ENCODE data around the gene SH3BP2.
"Not testable (repeated sequence)": the region's sequence is repeated elsewhere in the genome, so short reads cannot be mapped to it uniquely, and the experiment has no call there.

Gene SH3BP2

DNA sequence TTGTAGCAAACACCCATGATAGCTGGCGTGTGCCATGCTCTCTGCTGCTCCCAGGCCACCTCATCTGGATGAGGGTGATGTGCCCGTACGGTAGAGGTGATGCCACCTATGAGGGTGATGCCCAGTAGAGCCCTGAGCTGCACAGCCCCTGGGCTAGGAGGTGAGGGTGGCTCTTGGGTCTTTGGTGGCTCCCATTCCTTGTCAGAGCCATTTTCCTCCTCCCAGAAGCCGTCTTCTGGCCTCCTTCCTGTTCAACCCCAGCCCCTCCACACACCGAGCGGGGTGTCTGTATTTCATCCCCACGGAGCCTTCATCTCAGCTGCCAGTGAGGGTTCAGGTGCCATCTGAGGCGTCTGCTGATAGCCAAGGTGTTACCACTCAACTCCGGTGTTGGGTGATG lies 24.8 kb upstream of the SH3BP2 start:
- Histone ChIP-seq H3K4me3 (no peak overlapping the region), H3K9ac (ENCODE audit: insufficient read length) (no peak overlapping the region), H3K36me3 (ENCODE audit: insufficient read depth, low read length) (no peaks in the 10 kb centered on the region), H3K9me3 (ENCODE audit: low read depth, low read length) (no peaks in the 10 kb centered on the region), H3K27ac (no peak overlapping the region)
- no peak for DNase-seq (ENCODE audit: low read depth, low spot score)
- TF ChIP-seq POLR2AphosphoS5 (IDR thresholded peaks at IDR 0.05; ENCODE audit: borderline replicate concordance, low read depth, low read length) = no peak
- no peak for TF ChIP-seq FOXP2 (optimal IDR thresholded peaks at IDR 0.05; ENCODE audit: control extremely low read depth, extremely low read length, insufficient read depth)
- no peak for TF ChIP-seq EZH2 (IDR thresholded peaks at IDR 0.05)

DNA sequence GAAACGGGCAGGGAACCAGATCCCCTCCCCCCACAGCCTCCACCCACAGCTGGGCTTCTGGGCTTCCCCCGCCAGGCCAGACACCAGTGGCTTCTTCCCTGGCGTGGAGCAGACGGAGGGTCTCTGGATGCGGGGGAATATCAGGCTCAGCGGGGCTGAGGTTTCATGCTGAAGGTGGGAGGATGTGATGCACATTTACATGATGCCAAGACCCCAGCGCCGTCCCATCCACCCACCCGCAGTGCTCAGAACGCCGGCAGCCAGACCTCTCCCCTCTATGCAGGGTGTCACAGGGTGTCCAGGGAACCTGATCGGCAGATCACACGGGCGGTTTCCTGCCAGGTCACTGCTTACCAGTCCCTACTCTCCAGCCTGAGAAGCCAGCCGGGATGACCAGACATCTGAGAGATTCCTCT lies 24.0 kb upstream of the SH3BP2 start:
- Histone ChIP-seq H3K27ac (no peak overlapping the region), H3K4me3 (no peak overlapping the region), H3K9me3 (ENCODE audit: low read depth, low read length) (no peaks in the 10 kb centered on the region), H3K9ac (ENCODE audit: insufficient read length) (no peak overlapping the region), H3K36me3 (ENCODE audit: insufficient read depth, low read length) (no peaks in the 10 kb centered on the region)
- DNase-seq (ENCODE audit: low read depth, low spot score) = no peak
- TF ChIP-seq EZH2 (IDR thresholded peaks at IDR 0.05) = no peak
- no peak for TF ChIP-seq FOXP2 (optimal IDR thresholded peaks at IDR 0.05; ENCODE audit: control extremely low read depth, extremely low read length, insufficient read depth)
- TF ChIP-seq POLR2AphosphoS5 (IDR thresholded peaks at IDR 0.05; ENCODE audit: borderline replicate concordance, low read depth, low read length) = no peak

DNA sequence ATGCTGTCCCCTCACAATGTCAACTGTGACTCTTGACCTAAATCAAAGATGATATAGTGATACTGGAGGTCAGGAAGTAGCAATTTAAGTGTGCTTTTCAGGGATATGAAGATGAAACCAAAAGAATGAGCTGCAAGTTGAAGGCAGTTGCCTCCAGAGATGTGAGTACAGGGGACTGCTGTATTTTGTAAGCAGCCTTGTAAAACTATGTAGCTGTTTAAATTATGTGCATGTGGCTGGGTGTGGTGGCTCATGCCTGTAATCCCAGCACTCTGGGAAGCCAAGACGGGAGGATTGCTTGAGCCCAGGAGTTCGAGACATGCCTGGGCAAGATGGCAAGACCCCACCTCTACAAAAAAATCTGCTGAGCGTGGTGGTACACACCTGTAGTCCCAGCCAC lies 21.6 kb upstream of the SH3BP2 start:
- Histone ChIP-seq H3K9me3 (ENCODE audit: low read depth, low read length) (no peaks in the 10 kb centered on the region), H3K36me3 (ENCODE audit: insufficient read depth, low read length) (no peaks in the 10 kb centered on the region), H3K4me3 (no peak overlapping the region), H3K27ac (peak overlapping the region; percentile 63; the same call in 1 of the 2 replicates), H3K9ac (ENCODE audit: insufficient read length) (no peak overlapping the region)
- DNase-seq (ENCODE audit: low read depth, low spot score) = no peak
- TF ChIP-seq POLR2AphosphoS5 (IDR thresholded peaks at IDR 0.05; ENCODE audit: borderline replicate concordance, low read depth, low read length) = no peak

DNA sequence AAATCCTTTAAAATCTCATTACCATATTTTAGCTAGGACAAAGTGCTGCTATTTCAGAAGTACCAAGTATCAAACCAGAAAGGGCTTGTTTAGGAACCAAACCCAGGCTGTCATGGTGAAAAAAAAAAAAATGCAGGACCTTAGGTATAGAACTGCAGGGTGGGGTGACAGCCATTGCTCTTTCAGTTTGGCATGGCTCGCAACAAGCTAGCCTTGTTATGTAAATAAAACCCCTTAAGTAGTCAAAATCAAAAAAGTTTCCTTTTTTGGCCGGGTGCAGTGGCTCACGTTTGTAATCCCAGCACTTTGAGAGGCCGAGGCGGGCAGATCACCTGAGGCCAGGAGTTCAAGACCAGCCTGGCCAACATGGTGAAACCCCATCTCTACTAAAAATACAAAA lies 12.2 kb upstream of the SH3BP2 start:
- not testable (repeated sequence) for H3K4me3 ChIP-seq; DNase-seq (ENCODE audit: low read depth, low spot score); H3K36me3 ChIP-seq (ENCODE audit: insufficient read depth, low read length); H3K27ac ChIP-seq; H3K9me3 ChIP-seq (ENCODE audit: low read depth, low read length); H3K9ac ChIP-seq (ENCODE audit: insufficient read length)

DNA sequence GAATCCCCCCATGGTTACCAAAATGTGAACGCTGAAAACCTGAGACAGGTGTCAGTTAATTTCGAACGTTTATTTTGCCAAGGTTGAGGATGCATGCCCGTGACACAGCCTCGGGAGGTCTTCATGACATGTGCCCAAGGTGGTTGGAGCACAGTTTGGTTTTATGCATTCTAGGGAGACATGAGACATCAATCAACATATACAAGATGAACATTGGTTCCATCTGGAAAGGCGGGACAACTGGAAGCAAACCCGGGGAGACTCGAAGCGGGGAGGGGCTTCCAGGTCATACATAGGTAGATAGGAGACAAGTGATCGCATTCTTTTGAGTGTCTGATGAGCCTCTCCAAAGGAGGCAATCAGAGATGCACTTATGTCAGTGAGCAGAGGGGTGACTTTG lies 11.0 kb upstream of the SH3BP2 start:
- no peak overlapping the region for H3K4me3 ChIP-seq
- no peaks in the 10 kb centered on the region for H3K36me3 ChIP-seq (ENCODE audit: insufficient read depth, low read length)
- TF ChIP-seq POLR2AphosphoS5 (IDR thresholded peaks at IDR 0.05; ENCODE audit: borderline replicate concordance, low read depth, low read length) = no peak
- no peak for TF ChIP-seq FOXP2 (optimal IDR thresholded peaks at IDR 0.05; ENCODE audit: control extremely low read depth, extremely low read length, insufficient read depth)
- no peak for TF ChIP-seq EZH2 (IDR thresholded peaks at IDR 0.05)
- H3K9ac ChIP-seq (ENCODE audit: insufficient read length) = no peak overlapping the region
- H3K9me3 ChIP-seq (ENCODE audit: low read depth, low read length) = no peaks in the 10 kb centered on the region
- DNase-seq (ENCODE audit: low read depth, low spot score) = no peak
- H3K27ac ChIP-seq = no peak overlapping the region

DNA sequence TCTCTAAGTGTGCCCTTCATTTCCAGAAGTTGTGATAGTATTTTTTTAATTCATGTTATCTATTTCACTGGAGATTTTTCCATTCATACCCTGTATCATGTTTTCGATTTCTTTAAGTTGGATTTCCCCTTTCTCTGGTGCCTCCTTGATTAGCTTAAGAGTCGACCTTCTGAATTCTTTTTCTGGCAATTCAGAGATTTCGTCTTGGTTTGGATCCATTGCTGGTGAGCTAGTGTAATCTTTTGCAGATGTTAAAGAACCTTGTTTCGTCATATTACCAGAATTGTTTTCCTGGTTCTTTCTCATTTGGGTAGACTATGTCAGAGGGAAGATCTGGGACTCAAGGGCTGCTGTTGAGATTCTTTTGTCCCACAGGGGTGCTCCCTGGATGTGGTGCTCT lies 9.1 kb upstream of the SH3BP2 start:
- H3K27ac ChIP-seq = no peak overlapping the region
- DNase-seq (ENCODE audit: low read depth, low spot score) = no peak
- H3K9ac ChIP-seq (ENCODE audit: insufficient read length) = no peak overlapping the region
- H3K36me3 ChIP-seq (ENCODE audit: insufficient read depth, low read length) = no peaks in the 10 kb centered on the region
- no peak overlapping the region for H3K4me3 ChIP-seq
- H3K9me3 ChIP-seq (ENCODE audit: low read depth, low read length) = no peaks in the 10 kb centered on the region
- TF ChIP-seq FOXP2 (optimal IDR thresholded peaks at IDR 0.05; ENCODE audit: control extremely low read depth, extremely low read length, insufficient read depth) (no peak), POLR2AphosphoS5 (IDR thresholded peaks at IDR 0.05; ENCODE audit: borderline replicate concordance, low read depth, low read length) (no peak), EZH2 (IDR thresholded peaks at IDR 0.05) (no peak)

DNA sequence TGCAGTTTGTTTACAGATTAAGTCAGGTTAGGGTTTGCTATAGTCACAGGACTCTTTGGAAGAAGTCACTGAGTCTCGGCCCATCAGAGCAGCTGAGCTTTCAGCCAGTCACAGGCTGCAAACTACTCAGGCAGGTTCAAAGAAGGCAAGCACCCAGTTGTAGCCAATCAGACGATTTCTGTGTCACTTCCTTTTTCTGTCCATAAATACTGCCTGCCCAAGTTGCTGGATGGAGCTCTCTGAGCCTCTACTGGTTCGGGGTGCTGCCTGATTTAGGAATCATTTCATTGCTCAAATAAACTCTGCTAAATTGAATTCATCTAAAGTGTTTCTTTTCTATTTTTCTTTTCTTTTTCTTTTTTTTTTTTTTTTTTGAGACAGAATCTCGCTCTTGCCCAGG lies 7.3 kb upstream of the SH3BP2 start:
- Histone ChIP-seq H3K27ac (no peak overlapping the region), H3K9ac (ENCODE audit: insufficient read length) (no peak overlapping the region), H3K9me3 (ENCODE audit: low read depth, low read length) (no peaks in the 10 kb centered on the region), H3K36me3 (ENCODE audit: insufficient read depth, low read length) (no peaks in the 10 kb centered on the region), H3K4me3 (no peak overlapping the region)
- no peak for DNase-seq (ENCODE audit: low read depth, low spot score)
- TF ChIP-seq FOXP2 (optimal IDR thresholded peaks at IDR 0.05; ENCODE audit: control extremely low read depth, extremely low read length, insufficient read depth) (no peak), EZH2 (IDR thresholded peaks at IDR 0.05) (no peak)

DNA sequence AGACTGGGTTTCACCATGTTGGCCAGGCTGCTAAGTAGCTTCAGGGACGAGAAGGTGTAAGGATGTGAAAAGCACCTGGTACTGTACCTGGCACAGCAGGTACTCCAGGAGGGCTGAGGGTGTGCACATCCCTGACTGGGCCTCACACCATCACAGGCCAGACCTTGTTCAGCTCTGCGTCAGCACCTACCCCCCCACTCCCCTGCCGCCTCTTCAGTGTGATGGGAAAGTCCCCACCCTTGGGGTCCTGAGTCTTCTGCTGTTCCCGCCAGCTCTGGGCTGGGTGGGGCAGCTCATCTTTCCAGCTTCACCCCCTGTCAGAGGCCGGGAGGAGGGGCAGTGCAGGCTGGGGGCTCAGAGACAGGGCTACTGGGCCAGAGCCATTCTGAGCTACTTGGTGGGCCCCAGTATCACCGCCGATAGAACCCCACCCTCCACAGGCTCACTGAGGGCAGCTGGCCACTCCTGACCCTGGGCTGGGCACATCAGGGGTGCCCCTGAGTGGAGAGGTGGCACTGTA lies 6.7 kb upstream of the SH3BP2 start:
- no peaks in the 10 kb centered on the region for H3K9me3 ChIP-seq (ENCODE audit: low read depth, low read length)
- DNase-seq (ENCODE audit: low read depth, low spot score) = no peak
- no peak overlapping the region for H3K27ac ChIP-seq
- TF ChIP-seq EZH2 (IDR thresholded peaks at IDR 0.05) = no peak
- TF ChIP-seq FOXP2 (optimal IDR thresholded peaks at IDR 0.05; ENCODE audit: control extremely low read depth, extremely low read length, insufficient read depth) = no peak
- TF ChIP-seq POLR2AphosphoS5 (IDR thresholded peaks at IDR 0.05; ENCODE audit: borderline replicate concordance, low read depth, low read length) = no peak
- H3K36me3 ChIP-seq (ENCODE audit: insufficient read depth, low read length) = no peaks in the 10 kb centered on the region
- no peak overlapping the region for H3K9ac ChIP-seq (ENCODE audit: insufficient read length)
- no peak overlapping the region for H3K4me3 ChIP-seq

DNA sequence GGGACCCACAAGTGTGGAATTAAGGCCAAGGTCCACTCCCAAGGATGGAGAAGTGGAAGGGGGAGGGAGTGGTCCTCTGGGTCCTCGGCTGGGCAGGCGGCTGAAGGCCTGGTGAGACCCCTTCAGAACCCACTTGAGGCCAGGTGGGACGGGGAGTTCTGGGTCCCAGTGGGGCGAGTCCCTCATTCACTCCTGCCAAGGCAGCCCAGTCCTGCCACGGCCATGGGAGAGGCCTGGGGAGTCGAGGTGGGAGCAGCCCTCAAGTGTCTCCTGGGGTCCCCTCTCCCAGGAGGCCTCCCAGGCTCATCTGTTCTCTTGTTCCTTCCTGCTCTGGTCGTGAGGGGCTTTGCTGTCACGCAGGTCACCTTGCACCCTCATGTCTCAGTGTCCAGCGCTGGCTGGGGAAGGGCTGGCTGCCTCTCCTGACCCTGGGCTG lies 6.1 kb upstream of the SH3BP2 start:
- no peak overlapping the region for H3K27ac ChIP-seq
- DNase-seq (ENCODE audit: low read depth, low spot score) = no peak
- no peak overlapping the region for H3K9ac ChIP-seq (ENCODE audit: insufficient read length)
- no peaks in the 10 kb centered on the region for H3K36me3 ChIP-seq (ENCODE audit: insufficient read depth, low read length)
- no peaks in the 10 kb centered on the region for H3K9me3 ChIP-seq (ENCODE audit: low read depth, low read length)
- TF ChIP-seq FOXP2 (optimal IDR thresholded peaks at IDR 0.05; ENCODE audit: control extremely low read depth, extremely low read length, insufficient read depth) (no peak), EZH2 (IDR thresholded peaks at IDR 0.05) (no peak), POLR2AphosphoS5 (IDR thresholded peaks at IDR 0.05; ENCODE audit: borderline replicate concordance, low read depth, low read length) (no peak)
- H3K4me3 ChIP-seq = no peak overlapping the region
